HEK293 (cell line): ENCODE results near the gene INPP5D.

Experiments
- CTCF ChIP-seq: fragments of 450-650 bp; formaldehyde crosslinking; IDR thresholded peaks from 2 replicates; pipeline ENCODE4 v1.5.1; 2016; ENCODE audit warnings: missing biosample characterization, missing genetic modification characterization
- KLF16 ChIP-seq: fragments of 450-650 bp; formaldehyde crosslinking; IDR thresholded peaks from 2 replicates; pipeline ENCODE4 v1.5.1; 2017; ENCODE audit warnings: missing biosample characterization, missing genetic modification characterization
- YY1 ChIP-seq: fragments of 450-650 bp; formaldehyde crosslinking; IDR thresholded peaks from 2 replicates; pipeline ENCODE4 v1.5.1; 2018; ENCODE audit warnings: missing biosample characterization, missing genetic modification characterization
- ZNF23 ChIP-seq: fragments of 450-650 bp; formaldehyde crosslinking; IDR thresholded peaks from 2 replicates; pipeline ENCODE4 v1.5.1; 2016; ENCODE audit warnings: missing biosample characterization, missing genetic modification characterization, borderline replicate concordance
- ZNF24 ChIP-seq: fragments of 450-650 bp; formaldehyde crosslinking; IDR thresholded peaks from 2 replicates; pipeline ENCODE4 v1.5.1; 2016; ENCODE audit warnings: missing biosample characterization, missing genetic modification characterization
- ZNF354C ChIP-seq: fragments of 450-650 bp; formaldehyde crosslinking; IDR thresholded peaks from 2 replicates; pipeline ENCODE4 v1.5.1; 2016; ENCODE audit warnings: missing biosample characterization, missing genetic modification characterization, low read depth, borderline replicate concordance
- ZNF488 ChIP-seq: fragments of 450-650 bp; formaldehyde crosslinking; IDR thresholded peaks from 2 replicates; pipeline ENCODE4 v1.5.1; 2016; ENCODE audit warnings: missing biosample characterization, missing genetic modification characterization
- ZNF513 ChIP-seq: fragments of 450-650 bp; IDR thresholded peaks from 2 replicates; pipeline ENCODE4 v1.5.1; 2018; ENCODE audit warnings: missing biosample characterization, missing genetic modification characterization
- ZNF639 ChIP-seq: fragments of 450-650 bp; formaldehyde crosslinking; IDR thresholded peaks from 2 replicates; pipeline ENCODE4 v1.5.1; 2016; ENCODE audit warnings: missing biosample characterization, missing genetic modification characterization
- ZNF645 ChIP-seq: fragments of 450-650 bp; formaldehyde crosslinking; IDR thresholded peaks from 2 replicates; pipeline ENCODE4; 2016; ENCODE audit warnings: missing biosample characterization, missing genetic modification characterization

- TF ChIP-seq ZNF639 (tag by site-specific recombination) (no peak), ZNF24 (tag by site-specific recombination) (no peak), CTCF (tag by site-specific recombination) (no peak), ZNF23 (no peak), YY1 (tag by site-specific recombination) (no peak), ZNF488 (tag by site-specific recombination) (no peak), ZNF645 (no peak), ZNF354C (tag by site-specific recombination) (no peak), ZNF513 (tag by site-specific recombination) (no peak), KLF16 (tag by site-specific recombination) (no peak)
Observed at GRCh38 chr2:233183869-233184418, 123.8 kb downstream of the INPP5D start.
